Vagina (tissue), 2 donors: ENCODE data around the gene GM2A. TPM values are rescaled to one million over a fixed set of nuclear protein-coding genes. Genes with fewer than 3 reads are reported as not detected.

Experiments used
- DNase-seq, 2 donors: peaks; one replicate each; pipeline ENCODE4 v3.0.0-alpha.2; 2017; ENCODE audit errors: extremely low spot score in 2 of 2
- H3K27ac ChIP-seq: fragments of 200-600 bp; sonication (generic); one replicate; pipeline ENCODE4 v1.5.1; 2019
- H3K27me3 ChIP-seq: fragments of 200-600 bp; sonication (generic); one replicate; pipeline ENCODE4 v1.5.1; 2019
- H3K36me3 ChIP-seq, 2 donors: fragments of 200-600 bp; sonication (generic); one replicate each; pipeline ENCODE4 v1.5.1; 2017 to 2019
- H3K4me1 ChIP-seq: fragments of 200-600 bp; sonication (generic); one replicate; pipeline ENCODE4 v1.5.1; 2019
- H3K4me3 ChIP-seq, 2 donors: fragments of 200-600 bp; sonication (generic); 1 replicate in 1 of 2; 2 replicates in 1 of 2; pipeline ENCODE4 v1.5.1; 2016 to 2019
- H3K9me3 ChIP-seq: fragments of 200-600 bp; sonication (generic); one replicate; pipeline ENCODE4 v1.5.1; 2019
- POLR2A ChIP-seq, 2 donors: fragments of 450-650 bp; IDR thresholded peaks; one replicate each; pipeline ENCODE4 v1.6.1; 2017; ENCODE audit warnings: antibody characterized with exemption in 2 of 2, mild to moderate bottlenecking in 2 of 2, moderate library complexity in 2 of 2
- POLR2AphosphoS5 ChIP-seq, 2 donors: sonication (generic); formaldehyde crosslinking; IDR thresholded peaks; one replicate each; pipeline ENCODE4 v1.9.0; 2017; ENCODE audit warnings: antibody characterized with exemption in 2 of 2, mild to moderate bottlenecking in 2 of 2, low read depth in 1 of 2; ENCODE audit not compliant: insufficient read depth in 1 of 2
- intact Hi-C: fragments of 100-400 bp; cut with DNase I; formaldehyde crosslinking; loops from one replicate; pipeline ENCODE4 v1.15.1; 2023
- total RNA-seq: library from RNA; depleted of rRNA; stranded (reverse); fragments of >200 nt; gene quantifications from one replicate; pipeline ENCODE4 v1.2.3, GENCODE V29; 2016
- TF ChIP-seq, protein P1 (sequence below), 3 experiments: fragments of 450-650 bp in 2 of 3; fragments of 200-600 bp in 1 of 3; sonication (generic) in 1 of 3; IDR thresholded peaks; one replicate each; pipeline ENCODE4 v1.5.1; 2017 to 2019; ENCODE audit warnings: antibody characterized with exemption in 3 of 3, mild to moderate bottlenecking in 2 of 3, moderate library complexity in 2 of 3

The GM2A gene
- total RNA-seq, 1 donor from 2014 or later: 71.7 TPM

DNA sequence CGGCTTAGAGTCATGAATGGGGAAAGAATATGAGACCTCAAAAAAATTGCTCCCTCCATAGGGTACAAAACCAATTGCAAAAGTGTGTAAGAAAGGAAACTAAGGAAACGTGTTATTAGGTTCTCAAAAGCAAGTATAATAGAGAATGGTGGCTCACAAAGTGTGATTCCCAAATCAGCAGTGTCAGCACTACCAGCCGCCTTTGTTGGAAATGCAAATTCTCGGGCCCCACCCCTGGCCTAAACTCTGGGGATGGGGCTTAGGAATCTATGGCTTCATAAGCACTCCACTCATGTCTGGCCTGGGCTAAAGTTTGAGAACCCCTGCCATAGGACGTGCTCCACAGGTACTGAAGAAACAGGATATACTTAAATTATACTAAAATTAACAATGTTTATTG is 27.5 kb upstream of the GM2A start:
- H3K9me3 ChIP-seq: no peaks in the 10 kb centered on the region
- H3K27ac ChIP-seq: no peak overlapping the region
- TF ChIP-seq POLR2AphosphoS5 (IDR thresholded peaks at IDR 0.05; ENCODE audit: insufficient read depth in 1 of 2, low read depth in 1 of 2) (no peak), POLR2A (IDR thresholded peaks at IDR 0.05) (no peak)
- TF ChIP-seq, protein P1, sequence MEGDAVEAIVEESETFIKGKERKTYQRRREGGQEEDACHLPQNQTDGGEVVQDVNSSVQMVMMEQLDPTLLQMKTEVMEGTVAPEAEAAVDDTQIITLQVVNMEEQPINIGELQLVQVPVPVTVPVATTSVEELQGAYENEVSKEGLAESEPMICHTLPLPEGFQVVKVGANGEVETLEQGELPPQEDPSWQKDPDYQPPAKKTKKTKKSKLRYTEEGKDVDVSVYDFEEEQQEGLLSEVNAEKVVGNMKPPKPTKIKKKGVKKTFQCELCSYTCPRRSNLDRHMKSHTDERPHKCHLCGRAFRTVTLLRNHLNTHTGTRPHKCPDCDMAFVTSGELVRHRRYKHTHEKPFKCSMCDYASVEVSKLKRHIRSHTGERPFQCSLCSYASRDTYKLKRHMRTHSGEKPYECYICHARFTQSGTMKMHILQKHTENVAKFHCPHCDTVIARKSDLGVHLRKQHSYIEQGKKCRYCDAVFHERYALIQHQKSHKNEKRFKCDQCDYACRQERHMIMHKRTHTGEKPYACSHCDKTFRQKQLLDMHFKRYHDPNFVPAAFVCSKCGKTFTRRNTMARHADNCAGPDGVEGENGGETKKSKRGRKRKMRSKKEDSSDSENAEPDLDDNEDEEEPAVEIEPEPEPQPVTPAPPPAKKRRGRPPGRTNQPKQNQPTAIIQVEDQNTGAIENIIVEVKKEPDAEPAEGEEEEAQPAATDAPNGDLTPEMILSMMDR (IDR thresholded peaks at IDR 0.05): no peak
- peaks cover 32% of the 10 kb centered on the region for H3K4me1 ChIP-seq
- no peak for DNase-seq
- no peak overlapping the region for H3K4me3 ChIP-seq
- H3K27me3 ChIP-seq: no peaks in the 10 kb centered on the region
- H3K36me3 ChIP-seq: no peaks in the 10 kb centered on the region
- intact Hi-C loops: no loop called here

GRCh38 chr5:151227918-151228447 is 25.0 kb upstream of the GM2A start:
- Histone ChIP-seq H3K9me3 (no peaks in the 10 kb centered on the region), H3K27me3 (no peaks in the 10 kb centered on the region), H3K27ac (no peak overlapping the region), H3K4me1 (peaks cover 8% of the 10 kb centered on the region), H3K4me3 (no peak overlapping the region), H3K36me3 (no peaks in the 10 kb centered on the region)
- intact Hi-C loops: no loop called here
- DNase-seq: no peak
- TF ChIP-seq POLR2AphosphoS5 (IDR thresholded peaks at IDR 0.05; ENCODE audit: insufficient read depth in 1 of 2, low read depth in 1 of 2): no peak
- TF ChIP-seq, protein P1 (IDR thresholded peaks at IDR 0.05): no peak
- no peak for TF ChIP-seq POLR2A (IDR thresholded peaks at IDR 0.05)

DNA sequence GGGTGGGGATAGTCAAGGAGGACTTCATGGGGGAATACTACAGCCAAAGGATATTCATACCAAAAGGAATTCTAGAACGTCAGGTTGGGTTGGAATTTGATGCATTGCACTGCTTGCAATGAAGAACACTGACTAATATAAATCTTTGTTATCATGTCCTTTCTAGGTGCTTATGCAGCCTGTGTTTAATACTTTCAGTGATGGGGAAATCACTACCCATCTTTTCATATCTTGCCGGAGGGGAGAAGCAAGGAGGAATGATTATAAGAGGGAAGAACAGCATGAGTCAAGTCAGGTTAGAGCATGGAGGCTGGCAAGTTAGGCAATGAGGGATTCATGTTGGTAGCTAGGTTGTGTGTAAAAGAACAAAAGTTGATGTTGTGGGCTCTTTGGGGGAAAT is 24.0 kb upstream of the GM2A start:
- H3K9me3 ChIP-seq: no peaks in the 10 kb centered on the region
- H3K36me3 ChIP-seq: no peaks in the 10 kb centered on the region
- H3K27me3 ChIP-seq: no peaks in the 10 kb centered on the region
- H3K4me3 ChIP-seq: no peak overlapping the region
- peaks cover 6% of the 10 kb centered on the region for H3K4me1 ChIP-seq
- DNase-seq: no peak
- no peak for TF ChIP-seq POLR2A (IDR thresholded peaks at IDR 0.05)
- no peak for TF ChIP-seq POLR2AphosphoS5 (IDR thresholded peaks at IDR 0.05; ENCODE audit: insufficient read depth in 1 of 2, low read depth in 1 of 2)
- TF ChIP-seq, protein P1 (IDR thresholded peaks at IDR 0.05): no peak
- H3K27ac ChIP-seq: no peak overlapping the region
- intact Hi-C loops: no loop called here

- no peak overlapping the region for H3K4me3 ChIP-seq
- H3K27me3 ChIP-seq: no peaks in the 10 kb centered on the region
- H3K9me3 ChIP-seq: no peaks in the 10 kb centered on the region
- TF ChIP-seq POLR2A (IDR thresholded peaks at IDR 0.05) (no peak), POLR2AphosphoS5 (IDR thresholded peaks at IDR 0.05; ENCODE audit: insufficient read depth in 1 of 2, low read depth in 1 of 2) (peak in 1 of 2 donors; percentile 41)
- TF ChIP-seq, protein P1 (IDR thresholded peaks at IDR 0.05): no peak
- no peak overlapping the region for H3K27ac ChIP-seq
- intact Hi-C loops: no loop called here
- H3K4me1 ChIP-seq: peaks cover 12% of the 10 kb centered on the region
- H3K36me3 ChIP-seq: no peaks in the 10 kb centered on the region
- DNase-seq: no peak
These were observed 22.8 kb upstream of the GM2A start for GRCh38 chr5:151230048-151230680.

DNA sequence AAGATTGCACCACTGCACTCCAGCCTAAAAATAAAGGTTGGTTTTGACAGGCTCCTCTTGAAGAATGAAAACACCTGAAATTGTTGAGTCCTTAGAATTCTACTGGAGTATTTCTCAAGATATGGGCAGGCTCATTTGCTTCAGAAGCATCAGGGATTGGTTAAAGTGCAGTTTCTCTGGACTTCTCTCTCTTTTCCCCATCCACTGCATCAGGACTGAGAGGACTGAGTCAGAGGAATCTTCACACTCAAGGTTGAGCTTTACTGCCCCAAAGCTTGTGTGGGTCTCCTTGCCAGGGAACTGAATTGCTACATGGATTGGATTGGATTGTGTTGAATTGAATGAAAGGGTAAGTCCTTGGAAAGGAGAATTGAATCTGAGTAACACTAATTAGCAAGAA is 21.6 kb upstream of the GM2A start:
- H3K4me1 ChIP-seq: peaks cover 12% of the 10 kb centered on the region
- intact Hi-C loops: no loop called here
- no peaks in the 10 kb centered on the region for H3K9me3 ChIP-seq
- no peak for DNase-seq
- H3K36me3 ChIP-seq: no peaks in the 10 kb centered on the region
- no peaks in the 10 kb centered on the region for H3K27me3 ChIP-seq
- H3K27ac ChIP-seq: no peak overlapping the region
- TF ChIP-seq POLR2AphosphoS5 (IDR thresholded peaks at IDR 0.05; ENCODE audit: insufficient read depth in 1 of 2, low read depth in 1 of 2) (no peak), POLR2A (IDR thresholded peaks at IDR 0.05) (no peak)
- TF ChIP-seq, protein P1 (IDR thresholded peaks at IDR 0.05): no peak
- no peak overlapping the region for H3K4me3 ChIP-seq
